GM21360 (cell line): ENCODE measurements around the gene MRPL2.
"Not testable (repeated sequence)": the region's sequence is repeated elsewhere in the genome, so short reads cannot be mapped to it uniquely, and the experiment has no call there.

Source experiments
- ATAC-seq: cut with Tn5 transposase; IDR thresholded peaks from one replicate; pipeline ENCODE4 v1.9.1; 2021; ENCODE audit warnings: mild to moderate bottlenecking, moderate library complexity; ENCODE audit not compliant: unreplicated experiment

MRPL2 gene

DNA sequence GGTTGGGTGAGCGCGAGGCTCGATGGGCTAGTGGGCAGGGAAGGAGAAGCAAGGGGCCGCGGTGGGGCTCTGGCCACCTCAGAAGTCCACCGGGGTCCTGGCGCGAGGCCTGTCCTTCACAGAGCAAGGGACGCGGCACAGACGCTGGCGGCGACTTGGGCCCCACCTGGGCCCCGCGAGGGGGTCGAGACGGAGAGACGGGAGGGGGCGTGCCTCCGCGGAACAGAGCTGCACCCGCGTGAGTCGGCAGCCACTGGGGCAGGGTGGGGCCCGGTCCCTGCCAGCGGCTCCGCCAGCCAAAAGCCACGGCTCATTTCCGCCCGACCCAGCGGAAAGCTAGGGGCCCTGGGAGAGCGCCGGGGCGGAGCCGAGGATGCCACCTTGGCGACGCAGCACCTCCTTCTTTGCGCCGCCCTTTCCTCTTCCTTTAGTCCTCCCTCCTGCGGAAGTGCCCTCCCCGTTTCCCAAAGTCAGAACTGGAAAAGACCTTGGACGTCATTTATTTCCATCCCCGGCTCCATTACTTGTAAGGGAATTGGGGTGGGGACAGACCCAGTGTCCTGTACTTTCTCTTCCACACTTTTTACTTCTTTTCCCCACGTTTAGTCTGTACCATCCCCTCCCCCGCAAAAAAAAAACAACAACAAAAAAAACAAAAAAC lies 5.6 kb downstream of the MRPL2 start, which contains the start of gene CUL7:
Gene CUL7, minus strand, starts transcription at position 307 of the 661 bp plus-strand sequence. CDS start 1,063 bp downstream, outside the sequence.
- ATAC-seq = peak; percentile 73

DNA sequence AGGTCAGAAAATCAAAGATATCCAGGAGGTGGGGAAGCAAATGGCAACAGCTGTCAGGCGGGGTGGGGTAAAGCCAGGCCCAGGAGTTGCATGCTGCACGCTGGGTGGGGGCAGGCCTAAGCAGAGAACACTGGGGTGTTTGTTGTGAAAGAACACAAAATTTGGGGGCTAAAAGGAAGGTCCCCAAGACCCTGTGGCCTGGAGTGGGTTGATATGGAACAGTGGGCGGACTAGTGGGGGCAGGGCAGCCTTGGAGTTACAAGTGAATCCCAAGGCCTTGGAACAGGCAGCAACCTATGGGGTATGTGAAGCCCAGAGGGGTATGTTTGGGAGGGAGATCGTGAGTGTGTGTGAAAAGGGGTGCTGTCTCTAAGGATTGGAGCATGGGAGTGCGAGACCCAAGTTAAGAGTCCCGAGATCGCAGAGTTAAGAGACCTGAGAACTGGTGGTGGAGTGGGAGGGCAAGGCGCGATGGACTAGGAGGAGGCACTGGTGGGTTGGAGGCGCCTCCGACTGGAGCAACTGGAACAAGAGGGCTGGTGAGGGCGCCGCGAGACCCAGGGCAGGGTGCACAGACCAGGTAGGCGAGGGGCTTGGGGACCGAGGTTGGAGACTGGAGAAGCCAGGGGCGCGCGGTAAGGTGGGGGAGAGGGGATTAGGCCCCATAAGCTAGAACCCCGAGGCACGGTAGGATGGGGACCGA lies 6.2 kb downstream of the MRPL2 start:
- peak; percentile 16 for ATAC-seq

DNA sequence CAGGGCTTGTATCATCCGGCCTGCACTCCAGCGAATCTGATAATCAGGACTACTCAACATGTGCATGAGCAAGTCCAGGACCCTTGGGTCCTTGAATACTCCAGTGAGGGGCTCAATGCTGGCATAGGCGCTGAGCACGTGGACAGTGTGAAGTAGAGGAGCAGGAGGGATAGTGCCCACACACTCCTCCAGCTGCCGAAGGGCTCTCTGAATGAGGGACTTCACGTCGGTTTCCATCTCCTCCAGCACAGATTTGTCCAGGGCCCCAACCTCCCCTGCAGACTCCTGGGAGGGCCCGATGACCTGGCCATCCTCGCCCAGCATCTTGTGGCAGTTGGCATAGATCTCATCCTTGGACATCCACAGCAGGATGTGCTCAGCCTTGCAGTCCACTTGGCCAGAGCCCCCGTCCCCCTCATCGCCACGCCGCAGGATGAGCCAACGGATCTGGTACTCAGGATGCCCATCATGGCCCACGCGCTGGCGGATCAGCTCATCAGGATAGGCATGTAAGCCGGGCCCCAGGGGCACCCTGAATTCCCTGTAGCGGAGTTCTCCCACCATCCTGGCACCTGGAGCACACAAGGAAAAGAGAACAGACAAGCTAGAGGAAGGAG lies 6.9 kb downstream of the MRPL2 start:
- ATAC-seq = no peak

DNA sequence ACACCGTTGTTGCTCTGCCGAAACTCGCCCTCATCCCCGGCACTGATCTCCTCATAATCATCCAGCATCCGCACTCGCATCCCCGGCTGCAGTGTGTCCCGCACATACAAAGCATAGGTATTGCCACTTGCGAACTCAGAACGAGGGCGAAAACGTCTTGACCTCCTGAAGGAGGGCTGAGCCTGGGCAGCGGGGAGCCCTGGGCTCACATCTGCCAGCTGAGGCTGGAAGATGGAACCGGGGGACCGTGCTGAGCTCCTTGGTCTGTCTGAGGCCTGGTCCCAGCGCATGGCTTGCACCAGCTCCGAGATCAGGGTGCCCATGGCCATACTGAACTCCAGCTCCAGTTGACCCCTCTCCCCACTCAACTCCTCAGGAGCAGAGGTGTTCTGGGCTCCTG lies 8.3 kb downstream of the MRPL2 start:
- ATAC-seq = no peak

DNA sequence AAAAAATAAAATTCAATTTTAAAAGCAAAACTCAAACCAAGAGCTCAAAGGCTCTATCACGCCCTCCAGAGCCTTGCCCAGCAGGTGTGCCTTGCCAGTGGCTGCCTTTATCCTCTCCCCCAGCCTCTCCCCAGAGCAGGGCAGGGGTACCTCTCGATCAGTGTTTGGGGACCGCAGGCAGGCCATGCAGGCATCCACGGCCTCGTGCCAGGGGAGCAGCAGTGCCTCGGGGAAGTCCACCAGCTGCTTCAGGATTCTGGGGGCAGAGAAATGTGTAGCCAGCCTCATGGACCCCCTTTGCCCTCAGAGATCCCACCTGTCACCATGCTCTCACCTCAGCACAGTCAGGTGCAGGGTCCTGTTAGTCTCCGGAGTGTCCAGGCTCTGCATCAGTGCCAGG lies 11.2 kb downstream of the MRPL2 start:
- ATAC-seq = no peak

DNA sequence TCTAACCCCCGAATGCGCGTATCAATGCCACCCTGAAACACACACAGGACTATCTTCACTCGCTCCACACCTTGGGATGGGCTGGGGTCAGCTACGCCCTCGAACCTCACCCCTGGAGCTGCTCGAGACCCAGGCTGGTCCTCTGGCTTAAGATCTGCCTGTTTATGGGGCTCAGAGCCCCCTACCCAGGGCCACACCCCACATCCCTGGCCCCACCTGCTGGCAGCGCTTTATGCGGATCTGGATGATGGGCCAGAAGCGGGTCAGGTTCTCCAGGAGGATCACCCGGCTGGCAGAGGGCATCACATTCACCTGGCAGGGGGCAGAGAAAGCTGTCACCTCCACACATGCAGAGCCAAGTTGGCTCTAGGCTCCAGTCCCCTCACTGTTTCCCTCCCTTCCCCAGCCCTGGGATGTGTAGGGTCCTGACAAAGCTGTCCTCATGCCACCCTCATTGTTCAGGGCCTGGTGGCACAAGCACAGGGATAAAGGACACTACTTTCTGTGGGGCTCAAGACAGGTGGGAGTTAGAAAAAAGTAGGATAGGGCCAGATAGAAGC lies 13.8 kb downstream of the MRPL2 start:
- no peak for ATAC-seq

DNA sequence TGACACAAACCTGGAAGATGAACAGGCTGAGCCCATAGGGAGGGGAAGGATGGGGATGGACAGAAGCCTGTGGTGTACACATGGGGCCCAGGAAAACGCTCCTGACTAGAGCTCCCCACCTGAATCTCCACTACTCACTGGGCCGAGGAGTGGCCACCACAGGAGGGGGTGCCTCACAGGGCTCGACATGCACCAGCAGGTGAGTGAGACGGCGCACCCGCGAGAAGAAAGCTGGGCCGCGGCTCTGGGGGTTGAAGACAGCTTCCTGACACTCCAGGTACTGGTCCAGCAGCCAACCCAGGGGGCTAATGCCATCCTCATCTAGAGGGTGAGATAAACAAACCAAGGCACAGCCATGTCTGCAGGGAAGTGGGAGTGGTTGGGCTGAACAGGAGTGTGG lies 15.9 kb downstream of the MRPL2 start:
- no peak for ATAC-seq

DNA sequence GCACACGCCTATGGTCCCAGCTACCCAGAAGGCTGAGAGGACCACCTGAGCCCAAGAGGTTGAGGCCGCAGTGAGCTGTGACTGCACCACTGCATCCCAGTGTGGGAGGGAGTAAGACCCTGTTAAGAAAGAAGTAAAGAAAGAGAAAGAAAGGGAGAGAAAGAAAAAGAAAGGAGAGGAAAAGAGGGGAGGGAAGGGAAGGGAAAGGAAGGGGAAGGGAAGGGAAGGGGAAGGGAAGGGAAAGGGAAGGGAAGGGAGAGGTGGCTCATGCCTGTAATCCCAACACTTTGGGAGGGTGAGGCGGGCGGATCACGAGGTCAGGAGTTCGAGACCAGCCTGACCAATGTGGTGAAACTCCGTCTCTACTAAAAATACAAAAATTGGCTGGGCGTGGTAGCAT lies 17.8 kb downstream of the MRPL2 start:
- ATAC-seq = not testable (repeated sequence)

DNA sequence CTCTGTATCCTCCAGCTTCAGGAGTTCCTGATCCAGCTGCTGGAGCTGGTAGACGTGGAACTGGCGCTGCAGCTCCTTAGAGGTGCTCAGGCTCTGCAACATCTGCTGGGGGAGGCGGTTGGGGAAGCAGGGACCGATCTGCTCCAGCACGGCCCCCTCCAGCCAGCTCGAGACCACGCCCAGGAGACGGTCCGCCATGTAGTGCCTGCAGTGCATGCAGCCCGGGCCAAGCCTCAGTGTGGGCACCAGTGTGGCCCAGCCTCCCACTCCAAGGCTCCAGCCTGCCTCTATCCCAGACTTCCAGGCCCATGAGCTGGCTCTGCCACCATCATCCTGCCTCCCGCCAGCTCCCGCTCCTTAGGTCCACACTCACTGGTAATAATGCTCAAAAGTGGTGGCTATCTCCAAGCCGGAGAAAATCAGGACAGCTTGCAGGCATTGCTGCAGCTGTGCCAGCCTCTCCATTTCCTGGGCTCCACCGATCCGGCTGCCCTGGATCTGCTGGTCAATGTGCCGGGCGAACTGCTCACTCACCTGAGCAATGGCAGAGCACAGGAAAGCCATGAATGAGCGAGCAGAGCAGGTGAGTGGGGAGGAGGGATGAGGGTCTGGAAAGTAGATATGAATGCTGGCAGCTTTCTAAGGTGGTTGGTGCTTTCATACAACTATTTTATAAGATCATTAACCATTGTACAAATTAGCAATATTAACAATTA lies 18.5 kb downstream of the MRPL2 start:
- ATAC-seq = no peak

DNA sequence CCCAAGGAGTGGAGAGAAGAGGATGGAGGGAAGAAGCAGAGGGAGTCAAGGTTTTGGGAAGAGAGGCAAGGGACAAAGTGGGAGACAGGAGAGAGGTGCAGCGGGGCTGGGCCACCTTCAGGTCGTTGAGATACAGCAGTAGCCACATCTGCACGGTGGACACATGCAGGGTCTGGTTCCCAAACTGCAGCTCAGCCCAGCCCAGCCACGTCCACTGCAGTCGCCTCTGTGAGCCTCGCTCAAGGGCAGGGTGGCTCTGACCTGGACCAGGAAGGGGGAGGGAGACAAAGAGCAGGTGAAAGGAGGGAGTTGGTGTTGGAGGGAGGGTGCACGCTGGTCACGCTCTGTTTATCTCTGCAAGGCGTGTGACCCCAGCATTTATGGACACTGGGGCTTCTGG lies 20.5 kb downstream of the MRPL2 start:
- no peak for ATAC-seq

DNA sequence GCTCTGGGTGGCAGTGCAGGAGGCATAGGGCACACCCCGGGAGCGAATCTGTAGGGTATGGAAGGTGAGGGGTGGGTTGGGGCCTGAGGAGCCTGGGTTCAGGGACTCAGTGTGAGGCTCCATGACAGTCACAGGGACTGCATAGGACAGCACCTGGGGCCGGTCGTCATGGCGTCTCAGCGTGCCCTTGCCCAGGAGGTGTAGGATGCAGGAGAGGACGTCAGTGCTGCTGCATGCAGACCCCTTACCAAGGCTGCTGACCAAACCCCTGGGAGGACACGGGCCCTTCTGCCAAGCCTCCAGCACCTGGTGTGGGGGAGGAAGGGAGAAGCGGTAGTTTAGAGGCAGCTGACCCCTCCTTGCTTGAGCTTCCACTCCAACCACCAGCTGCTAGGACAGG lies 21.5 kb downstream of the MRPL2 start:
- no peak for ATAC-seq

DNA sequence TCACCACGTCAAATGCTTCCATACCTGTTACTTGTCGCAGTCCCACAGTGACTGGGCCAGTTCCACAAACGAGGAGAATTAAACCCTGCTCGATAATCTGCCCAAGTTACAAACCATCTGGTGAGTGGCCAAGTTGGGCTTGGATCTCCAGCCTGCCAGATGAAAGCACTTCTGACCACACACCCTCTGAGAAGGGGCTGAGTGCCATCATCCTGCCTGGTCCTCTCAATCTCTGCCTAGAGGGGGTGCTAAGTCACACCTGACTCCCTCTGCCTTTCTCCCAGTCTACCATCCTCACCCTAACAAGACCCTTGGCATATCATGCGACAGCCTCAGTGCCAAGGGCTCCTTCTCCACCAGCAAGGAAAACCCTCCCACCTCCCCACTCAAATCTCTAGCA lies 22.0 kb downstream of the MRPL2 start:
- no peak for ATAC-seq

DNA sequence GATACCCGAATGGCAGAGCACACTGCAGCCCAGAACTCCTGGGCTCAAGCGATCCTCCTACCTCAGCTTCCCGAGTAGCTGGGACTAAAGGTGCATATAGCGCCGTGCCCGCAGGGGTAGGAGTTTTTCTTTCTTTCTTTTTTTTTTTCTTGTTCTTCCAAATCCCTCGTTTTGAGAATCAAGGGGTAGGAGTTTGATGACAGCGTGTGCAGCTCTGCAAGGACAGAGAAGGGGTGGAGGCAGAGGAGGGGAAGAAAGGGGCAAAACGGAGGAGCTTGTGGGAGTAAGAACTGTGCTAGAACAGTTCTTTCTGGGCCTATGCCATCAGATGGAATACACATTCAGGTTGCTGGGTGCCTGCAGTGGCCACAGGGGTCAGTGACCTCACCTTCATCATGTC lies 22.5 kb downstream of the MRPL2 start:
- ATAC-seq = no peak

DNA sequence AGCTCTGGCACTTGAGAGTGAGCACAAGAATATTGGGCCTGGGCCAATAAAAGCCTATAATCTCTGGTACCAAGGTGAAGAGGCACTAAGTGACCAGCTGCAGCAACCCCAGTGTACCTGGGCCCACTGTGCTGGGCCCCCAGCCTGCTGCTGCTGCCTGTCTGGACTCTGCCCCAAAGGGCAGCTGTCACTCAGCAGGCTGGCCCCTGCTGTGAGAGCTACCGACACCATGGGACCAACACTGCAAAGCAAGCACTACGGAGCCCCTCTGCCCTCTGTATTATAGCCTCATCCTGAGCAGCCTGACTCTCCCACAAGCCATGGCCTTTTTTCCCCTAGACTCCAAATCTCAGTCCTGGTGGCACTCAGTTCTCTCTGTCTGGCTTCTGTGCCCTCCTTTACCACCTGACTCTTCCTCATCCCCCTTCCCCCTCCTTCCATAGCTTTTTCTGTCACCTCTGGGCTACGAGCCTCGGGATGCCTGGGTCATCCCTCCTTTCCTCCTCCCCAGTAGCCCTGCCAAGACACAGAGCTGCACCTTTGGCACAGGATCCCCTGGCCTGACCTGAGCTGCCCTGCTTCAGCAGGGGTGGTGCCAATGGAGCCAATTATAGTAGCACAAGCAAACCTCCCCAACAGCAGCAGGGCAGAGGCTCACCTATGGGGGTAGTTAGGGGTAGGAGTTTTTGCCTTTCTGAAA lies 23.6 kb downstream of the MRPL2 start:
- no peak for ATAC-seq

DNA sequence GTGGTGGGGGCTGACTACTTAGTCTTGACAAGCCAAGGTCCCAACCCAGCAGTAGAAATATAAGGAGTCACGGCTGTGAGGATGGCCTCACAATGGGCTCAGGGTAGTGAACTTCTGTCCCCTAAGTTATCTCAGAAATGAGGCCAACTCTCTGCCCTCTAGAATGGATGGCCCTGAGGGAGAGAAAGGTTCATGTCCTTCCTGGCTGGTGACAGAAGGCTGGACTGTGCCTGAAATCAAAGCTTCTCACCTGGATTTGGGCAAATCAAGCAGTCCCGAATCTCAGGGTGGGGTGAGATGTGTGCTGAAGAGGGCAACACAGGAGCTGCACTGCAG lies 25.1 kb downstream of the MRPL2 start:
- no peak for ATAC-seq

DNA sequence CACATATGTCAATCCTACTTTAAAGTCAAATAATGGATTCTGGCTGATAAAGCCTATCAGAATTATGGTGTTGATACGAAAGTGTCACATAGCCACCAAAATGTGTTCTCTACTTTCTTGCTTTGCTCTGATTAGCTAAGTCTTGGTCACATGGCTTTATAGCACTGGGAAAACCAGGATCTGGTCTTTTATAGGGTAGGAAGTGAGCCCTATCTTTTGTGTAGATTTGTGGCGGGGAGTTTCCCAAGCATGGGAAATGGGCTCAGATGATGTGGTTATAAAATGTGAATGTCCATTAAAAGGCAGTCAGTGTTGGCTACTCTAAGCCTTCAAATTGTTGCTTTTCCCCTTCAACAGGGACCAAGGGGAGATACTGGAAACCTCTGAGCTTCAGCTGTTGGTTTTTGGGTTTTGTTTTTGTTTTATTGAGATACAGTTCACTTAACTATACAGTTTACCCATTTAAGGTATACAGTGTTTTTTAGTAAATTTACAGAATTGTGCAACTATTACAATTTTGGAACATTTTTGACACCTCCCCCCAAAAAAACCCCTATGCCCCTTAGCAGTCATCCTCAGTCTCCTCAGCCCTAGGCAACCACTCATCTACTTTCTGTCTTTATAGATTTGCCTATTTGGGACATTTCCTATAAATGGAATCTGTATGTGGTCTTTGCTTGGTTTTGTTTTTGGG lies 25.6 kb downstream of the MRPL2 start:
- ATAC-seq = no peak

DNA sequence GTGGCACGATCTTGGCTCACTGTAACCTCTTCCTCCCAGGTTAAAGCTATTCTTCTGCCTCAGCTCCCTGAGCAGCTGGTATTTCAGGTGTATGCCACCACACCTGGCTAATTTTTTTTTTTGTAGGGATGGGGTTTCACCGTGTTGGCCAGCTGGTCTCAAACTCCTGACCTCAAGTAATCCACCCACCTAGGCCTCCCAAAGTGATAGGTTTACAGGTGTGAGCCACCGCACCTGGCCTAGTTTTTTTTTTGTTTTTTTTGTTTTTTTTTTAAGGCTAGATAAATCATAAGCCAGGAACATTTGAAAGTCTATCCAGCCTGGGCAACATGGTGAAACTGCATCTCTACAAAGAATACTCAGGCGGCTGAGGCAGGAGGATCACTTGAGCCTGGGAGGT lies 26.9 kb downstream of the MRPL2 start:
- no peak for ATAC-seq

DNA sequence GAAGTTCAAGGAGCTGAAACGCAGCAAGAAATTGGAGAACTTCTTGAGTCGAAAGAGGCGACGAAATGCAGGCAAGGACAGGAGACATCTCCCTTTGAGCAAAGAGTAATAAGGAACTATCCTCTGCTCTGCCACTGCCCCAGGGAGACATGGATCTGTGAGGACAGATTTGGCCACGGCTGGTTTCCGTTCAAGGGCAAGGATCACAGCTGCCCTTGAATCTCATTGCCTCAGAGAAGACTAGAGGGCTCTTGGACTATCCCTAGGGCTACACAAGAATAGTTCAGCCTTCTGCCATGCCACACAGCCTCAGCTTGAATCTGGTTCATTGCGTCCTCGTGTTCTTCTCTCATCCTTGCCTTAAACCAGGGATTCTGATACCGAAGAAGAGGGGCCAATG lies 30.1 kb downstream of the MRPL2 start:
- ATAC-seq = no peak

DNA sequence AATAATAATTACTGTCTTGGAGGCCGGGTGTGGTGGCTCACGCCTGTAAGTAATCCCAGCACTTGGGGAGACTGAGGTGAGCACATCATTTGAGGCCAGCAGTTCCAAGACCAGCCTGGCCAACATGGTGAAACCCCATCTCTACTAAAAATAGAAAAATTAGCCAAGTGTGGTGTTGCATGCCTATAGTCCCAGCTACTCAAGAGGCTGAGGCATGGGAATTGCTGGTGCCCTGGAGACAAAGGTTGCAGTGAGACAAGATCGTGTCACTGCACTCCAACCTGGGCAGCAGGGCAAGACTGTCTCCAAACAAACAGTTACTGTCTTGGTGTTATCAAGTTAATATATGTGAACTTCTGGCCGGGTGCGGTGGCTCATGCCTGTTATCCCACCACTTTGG lies 32.9 kb downstream of the MRPL2 start:
- no peak for ATAC-seq

DNA sequence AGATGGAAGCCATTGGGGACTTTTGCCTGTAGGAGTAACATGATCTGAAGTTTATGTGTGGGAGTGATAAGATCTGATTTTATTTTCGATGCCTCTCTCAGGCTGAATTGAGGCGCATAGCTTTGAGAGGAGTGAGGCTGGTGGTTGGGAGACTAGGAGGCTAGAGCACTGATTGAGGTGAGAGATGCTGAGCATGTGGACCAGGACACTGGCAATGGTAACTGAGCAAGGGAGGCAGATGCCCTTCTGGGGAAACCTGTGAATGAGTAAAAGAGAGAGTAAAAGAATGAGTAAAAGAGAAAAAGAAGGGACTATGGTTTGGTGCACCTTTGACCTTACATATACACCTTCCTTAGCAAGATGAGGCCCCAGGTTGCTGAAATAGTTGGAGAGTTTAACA lies 34.8 kb downstream of the MRPL2 start:
- ATAC-seq = no peak
